IgD-negative memory B cell (primary cell): ENCODE results near the gene STIM2. TPM values are rescaled to one million over a fixed set of nuclear protein-coding genes. Genes with fewer than 3 reads are reported as not detected.

Source experiments
- H3K27ac Mint-ChIP-seq, 3 donors: one replicate each; pipeline ENCODE4 v1.8.0; 2020 to 2022; ENCODE audit warnings: mild to moderate bottlenecking in 3 of 3, mixed read lengths in 3 of 3, moderate library complexity in 1 of 3
- H3K27me3 Mint-ChIP-seq: one replicate; pipeline ENCODE4 v1.8.0; 2021; ENCODE audit warnings: mixed read lengths
- H3K36me3 Mint-ChIP-seq: one replicate; pipeline ENCODE4 v1.8.0; 2020; ENCODE audit warnings: mild to moderate bottlenecking, mixed read lengths
- H3K4me1 Mint-ChIP-seq, 3 donors: one replicate each; pipeline ENCODE4 v1.8.0; 2020 to 2022; ENCODE audit warnings: mixed read lengths in 3 of 3, mild to moderate bottlenecking in 1 of 3
- H3K4me3 Mint-ChIP-seq, 4 donors: one replicate each; pipeline ENCODE4 v1.8.0; 2020 to 2022; ENCODE audit warnings: mild to moderate bottlenecking in 4 of 4, mixed read lengths in 4 of 4, moderate library complexity in 3 of 4
- H3K9me3 Mint-ChIP-seq, 3 donors: one replicate each; pipeline ENCODE4 v1.8.0; 2020 to 2021; ENCODE audit warnings: mixed read lengths in 3 of 3, mild to moderate bottlenecking in 1 of 3
- polyA plus RNA-seq: library from polyadenylated mRNA; unstranded; fragments of 300-500 nt; fragmentation: Illumina TruSeq; gene quantifications from one replicate; pipeline ENCODE4 v1.2.3, GENCODE V29; 2021

The STIM2 gene
- polyA plus RNA-seq, 1 donor from 2014 or later: 22.4 TPM

DNA sequence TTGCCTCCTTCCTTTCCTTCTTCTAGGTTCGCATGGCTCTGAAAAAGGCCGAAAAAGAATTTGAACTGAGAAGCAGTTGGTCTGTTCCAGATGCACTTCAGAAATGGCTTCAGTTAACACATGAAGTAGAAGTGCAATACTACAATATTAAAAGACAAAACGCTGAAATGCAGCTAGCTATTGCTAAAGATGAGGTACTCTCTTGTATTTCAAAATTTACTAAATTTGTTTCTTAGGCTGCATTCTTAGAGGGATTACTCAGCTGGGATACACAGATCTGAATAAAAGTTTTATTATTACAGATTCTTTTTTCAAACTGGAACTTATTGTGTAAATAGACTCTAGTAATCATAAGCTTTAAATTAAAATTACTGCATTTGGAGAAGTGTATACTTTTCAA, 146.9 kb downstream of the STIM2 start:
- peak overlapping the region in 1 of 3 donors; percentile 73 for H3K27ac Mint-ChIP-seq
- H3K4me3 Mint-ChIP-seq: no peak overlapping the region
- no peaks in the 10 kb centered on the region for H3K27me3 Mint-ChIP-seq
- no peaks in the 10 kb centered on the region for H3K9me3 Mint-ChIP-seq
- H3K4me1 Mint-ChIP-seq: peaks cover 16 to 25% (median 24%) of the 10 kb centered on the region in 3 donors
- peaks cover 7% of the 10 kb centered on the region for H3K36me3 Mint-ChIP-seq

DNA sequence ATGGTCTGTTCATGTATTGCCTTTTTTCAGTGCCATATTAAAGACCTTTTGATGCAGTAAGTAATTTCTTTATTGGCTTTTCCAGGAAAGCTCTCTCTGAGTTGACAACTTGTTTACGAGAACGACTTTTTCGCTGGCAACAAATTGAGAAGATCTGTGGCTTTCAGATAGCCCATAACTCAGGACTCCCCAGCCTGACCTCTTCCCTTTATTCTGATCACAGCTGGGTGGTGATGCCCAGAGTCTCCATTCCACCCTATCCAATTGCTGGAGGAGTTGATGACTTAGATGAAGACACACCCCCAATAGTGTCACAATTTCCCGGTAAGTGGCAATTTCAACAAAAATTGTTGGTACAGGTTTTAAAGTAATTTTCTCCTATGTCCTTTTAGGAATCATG, 148.0 kb downstream of the STIM2 start:
- H3K9me3 Mint-ChIP-seq: no peaks in the 10 kb centered on the region
- H3K4me1 Mint-ChIP-seq: peaks cover 7 to 18% (median 17%) of the 10 kb centered on the region in 3 donors
- no peaks in the 10 kb centered on the region for H3K27me3 Mint-ChIP-seq
- H3K36me3 Mint-ChIP-seq: peaks cover 7% of the 10 kb centered on the region
- peak overlapping the region in 1 of 3 donors; percentile 46 for H3K27ac Mint-ChIP-seq
- no peak overlapping the region for H3K4me3 Mint-ChIP-seq

DNA sequence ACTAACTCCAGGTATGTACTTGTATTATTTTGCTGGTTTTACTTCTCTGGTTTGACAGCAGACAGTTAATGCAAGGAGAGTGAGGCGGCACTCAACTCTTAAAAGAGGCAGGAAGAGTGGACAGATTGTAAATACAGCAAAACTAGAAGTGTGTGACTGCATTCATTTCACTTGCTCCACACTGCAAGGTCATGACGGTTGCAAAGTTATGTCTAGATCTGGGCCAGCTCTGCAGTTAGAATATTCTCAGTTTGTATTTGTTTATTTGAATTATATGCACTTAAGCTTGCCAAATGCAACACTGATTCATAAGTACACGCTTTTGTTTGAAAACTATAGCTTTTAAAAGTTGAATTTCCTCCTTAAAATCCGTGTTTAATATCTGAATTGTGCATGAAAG, 148.9 kb downstream of the STIM2 start:
- Mint-ChIP-seq H3K4me1 (peaks cover 2 to 10% (median 10%) of the 10 kb centered on the region in 3 donors), H3K36me3 (peaks cover 2% of the 10 kb centered on the region), H3K4me3 (no peak overlapping the region), H3K27me3 (no peaks in the 10 kb centered on the region), H3K27ac (peak overlapping the region in 1 of 3 donors; percentile 64), H3K9me3 (no peaks in the 10 kb centered on the region)

DNA sequence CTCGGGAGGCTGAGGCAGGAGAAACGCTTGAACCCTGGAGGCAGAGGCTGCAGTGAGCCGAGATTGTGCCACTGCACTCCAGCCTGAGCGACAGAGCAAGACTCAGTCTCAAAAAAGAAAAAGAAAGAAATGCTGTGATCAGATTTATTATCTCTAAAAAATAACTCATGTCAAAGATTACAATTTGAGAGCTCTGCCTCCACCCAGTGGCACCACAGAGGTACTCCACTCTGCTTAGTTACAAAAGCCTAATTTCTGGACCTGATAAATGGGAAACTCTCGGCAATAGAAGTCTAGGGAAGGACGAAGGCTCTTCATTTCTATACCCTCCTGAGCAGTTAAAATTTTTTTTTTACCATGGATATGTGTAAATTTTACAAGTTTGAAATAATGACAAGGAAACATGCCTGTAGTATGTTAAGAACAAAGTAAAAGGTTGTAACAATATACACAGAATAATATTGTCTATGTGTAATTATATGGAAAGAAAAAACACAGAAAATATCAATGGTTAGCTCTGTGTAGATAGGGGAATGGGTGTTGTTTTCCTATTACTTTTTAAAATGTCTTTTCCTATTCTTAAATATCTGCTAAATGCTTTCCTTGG, 149.8 kb downstream of the STIM2 start:
- Mint-ChIP-seq H3K27ac (peak overlapping the region in 1 of 3 donors; percentile 89), H3K4me3 (no peak overlapping the region), H3K9me3 (no peaks in the 10 kb centered on the region), H3K4me1 (peaks cover 2 to 10% (median 5%) of the 10 kb centered on the region in 3 donors), H3K27me3 (no peaks in the 10 kb centered on the region), H3K36me3 (peaks cover 4% of the 10 kb centered on the region)

DNA sequence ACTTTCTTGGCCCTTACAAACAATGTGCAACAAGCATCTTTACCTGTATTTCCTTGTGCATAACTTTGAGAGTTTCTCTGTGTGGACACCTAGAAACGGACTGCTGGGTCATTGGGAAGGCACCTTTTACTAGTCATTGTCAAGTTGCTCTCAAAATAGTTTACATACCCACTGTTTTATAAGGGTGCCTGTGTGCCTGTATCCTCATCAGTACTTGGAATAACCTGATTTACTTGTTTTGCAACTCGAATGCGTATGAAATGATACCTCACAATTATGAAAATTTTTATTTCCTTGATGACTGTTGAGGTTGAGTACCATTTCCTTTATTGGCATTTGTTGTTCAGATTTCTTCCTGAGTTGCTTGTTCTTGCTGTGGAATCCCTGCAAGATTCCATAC, 150.8 kb downstream of the STIM2 start:
- Mint-ChIP-seq H3K27ac (no peak overlapping the region), H3K27me3 (no peaks in the 10 kb centered on the region), H3K4me1 (peaks cover 2 to 9% (median 5%) of the 10 kb centered on the region in 3 donors), H3K4me3 (no peak overlapping the region), H3K9me3 (peaks cover 0 to 7% (median 0%) of the 10 kb centered on the region in 3 donors), H3K36me3 (peaks cover 8% of the 10 kb centered on the region)

DNA sequence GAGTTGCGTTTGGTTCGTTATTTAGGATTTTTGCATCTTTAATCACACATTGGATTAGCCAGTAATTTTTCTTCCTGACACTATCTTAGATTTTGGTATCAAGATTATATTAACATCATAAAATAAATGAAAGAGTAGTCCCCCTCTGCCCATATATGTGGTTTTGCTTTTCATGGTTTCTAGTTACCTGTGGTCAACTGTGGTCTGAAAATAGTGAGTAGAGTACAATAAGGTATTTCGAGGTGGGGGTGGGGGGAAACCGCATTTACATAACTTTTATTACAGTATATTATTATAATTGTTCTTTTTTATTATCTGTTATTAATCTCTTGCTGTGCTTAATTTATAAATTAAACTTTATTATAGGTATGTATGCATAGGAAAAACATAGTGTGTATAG, 152.4 kb downstream of the STIM2 start:
- Mint-ChIP-seq H3K27ac (no peak overlapping the region), H3K36me3 (peaks cover 10% of the 10 kb centered on the region), H3K4me1 (peaks cover 4 to 5% (median 5%) of the 10 kb centered on the region in 3 donors), H3K4me3 (no peak overlapping the region), H3K27me3 (no peaks in the 10 kb centered on the region), H3K9me3 (peaks cover 0 to 7% (median 0%) of the 10 kb centered on the region in 3 donors)

DNA sequence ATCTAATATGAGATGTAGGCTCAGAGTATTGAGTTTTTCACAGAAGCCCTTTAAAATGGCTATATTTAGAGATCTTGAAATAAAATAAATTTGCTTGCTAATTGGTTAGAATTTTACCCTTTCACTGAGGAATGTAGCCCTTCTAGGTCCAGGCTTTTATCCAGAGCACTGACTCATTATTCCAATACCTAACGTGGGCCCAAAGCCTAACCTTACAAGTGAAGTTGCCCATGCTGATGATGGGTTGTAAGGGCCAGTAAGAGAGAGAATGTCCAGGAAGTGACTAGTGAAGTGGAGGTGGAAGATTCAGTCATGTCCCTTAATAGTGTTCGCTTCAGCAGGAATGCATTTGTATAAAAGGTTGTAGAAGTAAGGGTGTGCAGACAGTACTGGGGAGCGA, 155.9 kb downstream of the STIM2 start:
- Mint-ChIP-seq H3K4me3 (no peak overlapping the region), H3K27me3 (no peaks in the 10 kb centered on the region), H3K4me1 (peaks cover 0 to 2% (median 2%) of the 10 kb centered on the region in 3 donors), H3K27ac (no peak overlapping the region), H3K36me3 (peaks cover 22% of the 10 kb centered on the region), H3K9me3 (peaks cover 0 to 7% (median 0%) of the 10 kb centered on the region in 3 donors)

DNA sequence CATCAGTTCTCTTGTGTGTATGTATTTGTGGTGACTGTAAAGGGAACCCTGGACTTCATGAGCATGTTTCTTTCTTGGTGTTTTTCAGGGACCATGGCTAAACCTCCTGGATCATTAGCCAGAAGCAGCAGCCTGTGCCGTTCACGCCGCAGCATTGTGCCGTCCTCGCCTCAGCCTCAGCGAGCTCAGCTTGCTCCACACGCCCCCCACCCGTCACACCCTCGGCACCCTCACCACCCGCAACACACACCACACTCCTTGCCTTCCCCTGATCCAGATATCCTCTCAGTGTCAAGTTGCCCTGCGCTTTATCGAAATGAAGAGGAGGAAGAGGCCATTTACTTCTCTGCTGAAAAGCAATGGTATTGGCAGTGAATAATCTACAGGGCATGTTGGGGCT, 157.0 kb downstream of the STIM2 start:
- H3K4me3 Mint-ChIP-seq: no peak overlapping the region
- peaks cover 0 to 7% (median 0%) of the 10 kb centered on the region in 3 donors for H3K9me3 Mint-ChIP-seq
- H3K36me3 Mint-ChIP-seq: peaks cover 23% of the 10 kb centered on the region
- no peaks in the 10 kb centered on the region for H3K27me3 Mint-ChIP-seq
- peaks cover 0 to 2% (median 2%) of the 10 kb centered on the region in 3 donors for H3K4me1 Mint-ChIP-seq
- no peak overlapping the region for H3K27ac Mint-ChIP-seq

DNA sequence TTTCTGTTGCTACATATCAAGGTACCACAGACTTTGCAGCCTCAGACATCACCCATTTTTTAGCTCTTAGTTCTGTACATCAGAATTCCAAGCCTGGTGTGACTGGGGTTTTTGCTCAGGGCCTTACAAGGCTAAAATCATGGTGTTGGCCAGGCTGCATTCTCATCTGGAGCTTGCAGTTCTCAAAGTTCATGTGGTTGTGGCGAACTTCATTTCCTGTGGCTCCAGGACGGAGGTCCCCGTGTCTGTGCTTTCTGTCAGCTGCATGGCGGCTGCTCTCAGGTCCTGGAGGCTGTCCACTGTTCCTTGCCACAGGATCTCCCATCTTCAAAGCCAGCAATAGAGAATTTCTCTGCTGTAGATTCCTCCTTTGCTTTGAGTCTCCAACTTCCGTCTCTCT, 157.4 kb downstream of the STIM2 start:
- peak overlapping the region in 1 of 3 donors; percentile 29 for H3K27ac Mint-ChIP-seq
- no peak overlapping the region for H3K4me3 Mint-ChIP-seq
- peaks cover 0 to 7% (median 0%) of the 10 kb centered on the region in 3 donors for H3K9me3 Mint-ChIP-seq
- H3K27me3 Mint-ChIP-seq: no peaks in the 10 kb centered on the region
- H3K36me3 Mint-ChIP-seq: peaks cover 23% of the 10 kb centered on the region
- H3K4me1 Mint-ChIP-seq: peaks cover 0 to 2% (median 2%) of the 10 kb centered on the region in 3 donors

DNA sequence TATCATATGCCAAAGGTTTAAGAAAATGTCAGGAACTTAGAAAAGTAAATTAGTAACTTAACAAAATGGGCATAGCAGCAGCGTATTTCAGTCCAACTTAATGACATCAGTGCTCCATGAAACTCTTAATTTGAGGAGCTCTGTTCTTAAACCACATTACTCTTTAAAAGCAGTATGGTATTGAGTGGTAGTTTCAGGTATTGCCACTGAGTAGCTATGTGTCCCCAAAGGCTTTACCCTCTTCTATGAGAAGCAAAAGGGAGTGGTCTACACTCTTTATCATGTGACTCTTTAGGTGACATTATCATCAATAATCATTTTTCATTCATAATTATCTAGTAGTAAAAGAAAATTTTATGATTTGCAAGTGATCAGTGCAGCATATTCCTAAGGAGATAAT, 158.3 kb downstream of the STIM2 start:
- peaks cover 0 to 7% (median 0%) of the 10 kb centered on the region in 3 donors for H3K9me3 Mint-ChIP-seq
- H3K36me3 Mint-ChIP-seq: peaks cover 23% of the 10 kb centered on the region
- H3K27me3 Mint-ChIP-seq: no peaks in the 10 kb centered on the region
- H3K27ac Mint-ChIP-seq: no peak overlapping the region
- H3K4me3 Mint-ChIP-seq: no peak overlapping the region
- peaks cover 0 to 2% (median 2%) of the 10 kb centered on the region in 3 donors for H3K4me1 Mint-ChIP-seq

DNA sequence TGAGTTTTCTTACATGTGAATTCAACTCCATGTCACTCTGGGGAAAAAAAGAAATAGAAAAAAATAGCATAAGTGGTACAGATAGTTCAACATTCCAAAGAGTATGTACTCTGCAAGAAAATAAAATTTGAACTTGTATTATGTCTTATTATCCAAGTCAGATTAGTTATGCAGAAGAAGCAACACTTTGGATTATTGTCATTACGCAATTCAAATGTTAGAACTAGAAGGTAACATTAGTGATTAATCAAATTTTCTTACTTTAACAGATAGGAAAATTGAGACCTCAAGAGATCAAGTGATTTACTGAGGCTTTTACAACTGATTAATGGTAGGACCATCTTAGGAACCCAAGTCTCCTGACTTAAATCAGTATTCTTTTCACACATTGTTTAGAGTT, 159.1 kb downstream of the STIM2 start:
- Mint-ChIP-seq H3K9me3 (peaks cover 0 to 7% (median 0%) of the 10 kb centered on the region in 3 donors), H3K27me3 (no peaks in the 10 kb centered on the region), H3K36me3 (peaks cover 23% of the 10 kb centered on the region), H3K4me3 (no peak overlapping the region), H3K4me1 (peaks cover 2 to 3% (median 2%) of the 10 kb centered on the region in 3 donors), H3K27ac (no peak overlapping the region)

DNA sequence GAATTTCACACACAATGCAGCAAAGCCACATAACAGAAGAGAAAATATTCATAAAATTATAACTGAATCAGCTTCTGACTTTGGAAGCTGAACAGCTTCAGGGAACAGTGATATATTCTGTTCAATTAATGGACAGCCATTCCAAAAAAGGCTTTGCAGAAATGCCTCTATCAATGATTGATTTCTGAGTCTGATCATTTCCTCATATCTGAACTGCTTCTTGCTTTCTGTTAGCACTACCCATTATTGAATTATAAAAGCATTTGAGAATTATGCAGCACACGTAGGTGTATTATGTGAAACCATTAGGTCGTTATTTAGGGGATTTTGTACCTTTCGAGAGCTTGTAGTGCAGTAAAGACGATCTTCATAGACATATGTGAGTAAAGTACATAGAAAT, 159.6 kb downstream of the STIM2 start:
- Mint-ChIP-seq H3K27me3 (no peaks in the 10 kb centered on the region), H3K36me3 (peaks cover 21% of the 10 kb centered on the region), H3K27ac (no peak overlapping the region), H3K9me3 (peaks cover 0 to 7% (median 0%) of the 10 kb centered on the region in 3 donors), H3K4me3 (no peak overlapping the region), H3K4me1 (peaks cover 2 to 4% (median 2%) of the 10 kb centered on the region in 3 donors)

DNA sequence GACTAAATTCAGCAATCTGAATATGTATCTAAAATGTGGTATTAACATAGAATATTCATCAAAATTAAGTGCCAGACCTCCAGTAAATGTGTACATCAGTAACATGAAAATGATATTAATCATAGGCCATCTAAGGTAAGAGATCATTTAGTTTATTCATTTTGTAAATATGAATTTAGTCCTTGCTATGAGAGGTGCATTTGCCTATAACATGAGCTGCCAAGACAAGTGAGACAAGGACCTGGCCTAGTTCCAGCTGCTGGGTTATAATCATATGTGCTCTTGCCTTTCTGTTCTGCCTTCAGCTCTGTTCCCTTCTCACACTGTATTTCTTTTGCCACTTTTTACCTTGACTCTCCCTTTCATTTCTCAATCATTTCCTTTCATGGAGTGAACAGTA, 160.0 kb downstream of the STIM2 start:
- H3K27ac Mint-ChIP-seq: peak overlapping the region in 1 of 3 donors; percentile 7
- no peaks in the 10 kb centered on the region for H3K27me3 Mint-ChIP-seq
- H3K36me3 Mint-ChIP-seq: peaks cover 20% of the 10 kb centered on the region

DNA sequence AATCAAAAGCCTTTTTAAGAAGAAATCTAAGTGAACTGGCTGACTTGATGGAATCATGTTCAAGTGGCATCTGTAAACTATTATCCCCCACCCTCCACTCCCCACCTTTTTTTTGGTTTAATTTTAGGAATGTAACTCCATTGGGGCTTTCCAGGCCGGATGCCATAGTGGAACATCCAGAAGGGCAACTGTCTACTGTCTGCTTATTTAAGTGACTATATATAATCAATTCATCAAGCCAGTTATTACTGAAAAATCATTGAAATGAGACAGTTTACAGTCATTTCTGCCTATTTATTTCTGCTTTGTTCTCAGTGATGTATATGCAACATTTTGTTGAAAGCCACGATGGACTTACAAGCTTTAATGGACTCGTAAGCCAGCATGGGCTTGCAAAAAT, 162.3 kb downstream of the STIM2 start:
- no peak overlapping the region for H3K27ac Mint-ChIP-seq
- peak overlapping the region in 1 of 4 donors; percentile 28 for H3K4me3 Mint-ChIP-seq
- H3K36me3 Mint-ChIP-seq: peaks cover 12% of the 10 kb centered on the region
- no peaks in the 10 kb centered on the region for H3K9me3 Mint-ChIP-seq
- H3K4me1 Mint-ChIP-seq: peaks cover 0 to 4% (median 2%) of the 10 kb centered on the region in 3 donors
- no peaks in the 10 kb centered on the region for H3K27me3 Mint-ChIP-seq

More for the DNA sequence above, 160.0 kb downstream of the STIM2 start:
- peaks cover 0 to 7% (median 0%) of the 10 kb centered on the region in 3 donors for H3K9me3 Mint-ChIP-seq
- H3K4me3 Mint-ChIP-seq: no peak overlapping the region
- peaks cover 2 to 4% (median 2%) of the 10 kb centered on the region in 3 donors for H3K4me1 Mint-ChIP-seq

DNA sequence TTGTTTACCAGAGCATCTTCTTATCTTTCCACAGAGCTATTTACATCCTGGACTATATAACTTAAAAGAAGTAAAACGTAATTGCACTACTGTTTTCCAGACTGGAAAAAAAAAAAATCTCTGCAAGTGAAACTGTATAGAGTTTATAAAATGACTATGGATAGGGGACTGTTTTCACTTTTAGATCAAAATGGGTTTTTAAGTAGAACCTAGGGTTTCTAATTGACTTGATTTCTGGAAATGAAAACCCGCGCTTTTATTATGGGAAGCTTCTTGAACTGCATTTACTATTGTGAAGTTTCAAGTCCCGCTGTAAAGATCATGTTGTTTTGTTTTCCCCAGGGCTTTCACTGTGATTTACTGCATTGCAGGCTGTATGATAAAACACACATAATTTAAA, 162.7 kb downstream of the STIM2 start:
- H3K4me3 Mint-ChIP-seq: peak overlapping the region in 1 of 4 donors; percentile 28
- peaks cover 0 to 4% (median 2%) of the 10 kb centered on the region in 3 donors for H3K4me1 Mint-ChIP-seq
- no peak overlapping the region for H3K27ac Mint-ChIP-seq
- no peaks in the 10 kb centered on the region for H3K9me3 Mint-ChIP-seq
- no peaks in the 10 kb centered on the region for H3K27me3 Mint-ChIP-seq
- H3K36me3 Mint-ChIP-seq: peaks cover 11% of the 10 kb centered on the region

DNA sequence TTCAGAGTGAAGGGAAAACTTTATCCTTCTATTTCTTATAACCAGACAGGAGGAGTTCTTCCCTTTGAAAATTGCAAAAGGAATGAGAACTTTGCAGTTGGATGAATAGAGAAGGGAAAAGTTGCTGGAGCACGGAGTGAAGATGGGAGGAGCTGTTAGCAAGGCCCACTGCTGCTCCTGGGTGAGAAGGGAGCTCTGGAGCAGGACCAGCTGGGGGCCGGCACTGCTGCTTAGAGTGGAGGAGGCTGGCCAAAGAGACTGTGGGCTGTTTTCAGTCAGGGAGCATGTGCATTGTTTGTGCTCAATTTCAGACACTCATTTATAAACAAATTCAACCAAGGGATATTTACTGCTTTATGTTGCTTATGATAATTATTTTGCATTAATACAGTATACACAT, 164.2 kb downstream of the STIM2 start:
- no peak overlapping the region for H3K4me3 Mint-ChIP-seq
- no peaks in the 10 kb centered on the region for H3K9me3 Mint-ChIP-seq
- peaks cover 8% of the 10 kb centered on the region for H3K36me3 Mint-ChIP-seq
- H3K4me1 Mint-ChIP-seq: peaks cover 0 to 4% (median 2%) of the 10 kb centered on the region in 3 donors
- H3K27me3 Mint-ChIP-seq: no peaks in the 10 kb centered on the region
- no peak overlapping the region for H3K27ac Mint-ChIP-seq
